Measurements from ENCODE around the gene ACTA2.

- no peak for TF ChIP-seq CTCF (IDR thresholded peaks at IDR 0.05)
- no peak for TF ChIP-seq POLR2A (IDR thresholded peaks at IDR 0.05)
Measured at GRCh38 chr10:88919041-88919440, 33.5 kb downstream of the ACTA2 start.
